DND-41 (cell line): Measurements from ENCODE around the gene EGF.

ENCODE experiments used
- EZH2 ChIP-seq: IDR thresholded peaks from 3 replicates; pipeline ENCODE4 v1.6.1; 2012; ENCODE audit warnings: borderline replicate concordance, low read depth, mild to moderate bottlenecking, moderate library complexity, low read length, inconsistent platforms; ENCODE audit not compliant: severe bottlenecking
- TF ChIP-seq, protein P1 (sequence below): IDR thresholded peaks from 2 replicates; pipeline ENCODE4 v1.5.1; 2012; ENCODE audit warnings: borderline replicate concordance, low read length, moderate library complexity, mild to moderate bottlenecking; ENCODE audit not compliant: poor library complexity, severe bottlenecking; ENCODE audit errors: extremely low read depth

DNA sequence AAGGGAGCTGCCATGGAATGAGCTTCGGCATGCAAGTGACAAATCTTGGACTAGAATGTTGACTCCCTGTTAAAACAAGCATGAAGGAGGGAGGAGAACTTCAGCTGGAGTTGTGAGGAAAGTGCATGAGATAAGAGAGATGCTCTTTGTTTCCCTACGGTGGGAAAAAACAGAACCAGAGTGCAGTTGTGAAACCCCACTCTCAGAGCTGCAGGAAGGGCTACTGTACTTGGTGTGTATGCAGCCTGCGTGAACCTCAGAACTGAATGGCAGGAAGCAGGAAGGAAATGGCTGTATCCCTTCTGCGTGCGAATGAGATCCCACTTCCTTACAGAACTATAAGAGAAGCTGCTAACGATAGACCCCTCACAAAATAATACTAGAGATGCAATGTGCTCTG is 57.2 kb downstream of the EGF start:
- TF ChIP-seq, protein P1, sequence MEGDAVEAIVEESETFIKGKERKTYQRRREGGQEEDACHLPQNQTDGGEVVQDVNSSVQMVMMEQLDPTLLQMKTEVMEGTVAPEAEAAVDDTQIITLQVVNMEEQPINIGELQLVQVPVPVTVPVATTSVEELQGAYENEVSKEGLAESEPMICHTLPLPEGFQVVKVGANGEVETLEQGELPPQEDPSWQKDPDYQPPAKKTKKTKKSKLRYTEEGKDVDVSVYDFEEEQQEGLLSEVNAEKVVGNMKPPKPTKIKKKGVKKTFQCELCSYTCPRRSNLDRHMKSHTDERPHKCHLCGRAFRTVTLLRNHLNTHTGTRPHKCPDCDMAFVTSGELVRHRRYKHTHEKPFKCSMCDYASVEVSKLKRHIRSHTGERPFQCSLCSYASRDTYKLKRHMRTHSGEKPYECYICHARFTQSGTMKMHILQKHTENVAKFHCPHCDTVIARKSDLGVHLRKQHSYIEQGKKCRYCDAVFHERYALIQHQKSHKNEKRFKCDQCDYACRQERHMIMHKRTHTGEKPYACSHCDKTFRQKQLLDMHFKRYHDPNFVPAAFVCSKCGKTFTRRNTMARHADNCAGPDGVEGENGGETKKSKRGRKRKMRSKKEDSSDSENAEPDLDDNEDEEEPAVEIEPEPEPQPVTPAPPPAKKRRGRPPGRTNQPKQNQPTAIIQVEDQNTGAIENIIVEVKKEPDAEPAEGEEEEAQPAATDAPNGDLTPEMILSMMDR: no peak
- no peak for TF ChIP-seq EZH2
